HCT116 (cell line): ENCODE results near the gene CD59. TPM values are rescaled to one million over a fixed set of nuclear protein-coding genes. Genes with fewer than 3 reads are reported as not detected.

Experiments used
- ATAC-seq: fragments of 200-7000 bp; cut with Tn5 transposase; 2 replicates; pipeline ENCODE4 v1.9.1; 2020; ENCODE audit warnings: mild to moderate bottlenecking, moderate library complexity
- BruUV-seq: library from RNA; stranded (reverse); fragments of 400-500 nt; replicated peaks from 2 replicates; lab custom pipeline; 2021; lab: Mats Ljungman, UMichigan
- CTCF ChIA-PET: fragments of 300-600 bp; sonication (Branson Sonifier 250); formaldehyde crosslinking; loops from one replicate; lab custom pipeline; 2021; ENCODE audit warnings: antibody characterized with exemption; lab: Charles Lee
- POLR2A ChIA-PET: fragments of 300-600, 350-600 bp; sonication (Branson Sonifier 250); formaldehyde crosslinking; loops from one replicate; lab custom pipeline; 2021; ENCODE audit warnings: antibody characterized with exemption; lab: Charles Lee
- RAD21 ChIA-PET, 2 experiments: fragments of 300-600 bp; sonication (Branson Sonifier 250); formaldehyde crosslinking; loops; one replicate each; lab custom pipeline; 2023; ENCODE audit warnings: low total read pairs in 2 of 2; ENCODE audit not compliant: uncharacterized antibody in 2 of 2, unreplicated experiment in 2 of 2, low non-redundant PET in 1 of 2; lab: Charles Lee
- DNase-seq: peaks from one replicate; pipeline ENCODE4 v3.0.0-alpha.2; 2010; ENCODE audit warnings: low read depth, low spot score
- H2AFZ ChIP-seq: fragments of 200-600 bp; shearing (Covaris generic), sonication (generic); 2 replicates; pipeline ENCODE4 v1.6.1; 2017; ENCODE audit warnings: low read depth, mixed run types, mixed read lengths, antibody characterized with exemption, low read length; ENCODE audit not compliant: poor library complexity, severe bottlenecking
- H3K27ac ChIP-seq: 2 replicates; pipeline ENCODE4 v1.5.1; 2012; ENCODE audit warnings: low read depth, low read length
- H3K27me3 ChIP-seq: fragments of 200-600 bp; sonication (generic); 2 replicates; pipeline ENCODE4 v1.6.1; 2016; ENCODE audit warnings: mixed run types, low read length, mixed read lengths; ENCODE audit not compliant: insufficient read depth
- H3K36me3 ChIP-seq, 2 experiments: fragments of 200-500 bp in 1 of 2; fragments of 200-600 bp in 1 of 2; sonication (Bioruptor generic) in 1 of 2; sonication (generic) in 1 of 2; 2 replicates each; pipeline versions ENCODE4 v1.5.1 to v1.6.1; 2014 to 2016; ENCODE audit warnings: low read length in 2 of 2, inconsistent platforms in 1 of 2, mixed read lengths in 1 of 2, mixed run types in 1 of 2; ENCODE audit not compliant: insufficient read depth in 2 of 2, control insufficient read depth in 1 of 2
- H3K4me1 ChIP-seq, 2 experiments: fragments of 200-600 bp in 1 of 2; sonication (generic) in 1 of 2; 2 replicates each; pipeline versions ENCODE4 v1.5.1 to v1.6.1; 2012 to 2017; ENCODE audit warnings: low read length in 2 of 2, inconsistent platforms in 1 of 2, mild to moderate bottlenecking in 1 of 2, mixed read lengths in 1 of 2, mixed run types in 1 of 2, moderate library complexity in 1 of 2; ENCODE audit not compliant: insufficient read depth in 2 of 2, control insufficient read depth in 1 of 2
- H3K4me2 ChIP-seq: fragments of 200-600 bp; sonication (generic); 2 replicates; pipeline ENCODE4 v1.6.1; 2017; ENCODE audit warnings: mixed run types, low read length, mixed read lengths
- H3K4me3 ChIP-seq, 2 experiments: fragments of 200-600 bp in 1 of 2; sonication (generic) in 1 of 2; replicated peaks in 1 of 2; 2 replicates each; pipeline ENCODE4 v1.5.1; 2011 to 2016; ENCODE audit warnings: low read length in 2 of 2, control low read depth in 1 of 2, low read depth in 1 of 2, mild to moderate bottlenecking in 1 of 2, mixed read lengths in 1 of 2, mixed run types in 1 of 2
- H3K79me2 ChIP-seq: fragments of 200-600 bp; sonication (generic); 2 replicates; pipeline ENCODE4 v1.6.1; 2017; ENCODE audit warnings: mild to moderate bottlenecking, mixed run types, low read length, moderate library complexity, mixed read lengths; ENCODE audit not compliant: insufficient read depth
- H3K9ac ChIP-seq: fragments of 200-600 bp; sonication (generic); 2 replicates; pipeline ENCODE4 v1.6.1; 2016; ENCODE audit warnings: low read length, mixed read lengths
- H3K9me2 ChIP-seq: fragments of 200-600 bp; sonication (generic), shearing (Covaris generic); 2 replicates; pipeline ENCODE4 v1.6.1; 2017; ENCODE audit warnings: mixed run types, mild to moderate bottlenecking, moderate library complexity; ENCODE audit not compliant: insufficient read depth
- H3K9me3 ChIP-seq, 2 experiments: fragments of 200-500 bp in 1 of 2; fragments of 200-600 bp in 1 of 2; sonication (Bioruptor generic) in 1 of 2; sonication (generic) in 1 of 2; 2 replicates each; pipeline ENCODE4 v1.6.1; 2014 to 2017; ENCODE audit warnings: low read length in 2 of 2, mixed read lengths in 2 of 2, inconsistent platforms in 1 of 2, low read depth in 1 of 2, mild to moderate bottlenecking in 1 of 2, mixed run types in 1 of 2, moderate library complexity in 1 of 2; ENCODE audit not compliant: control insufficient read depth in 1 of 2, insufficient read depth in 1 of 2
- H4K20me1 ChIP-seq: fragments of 200-600 bp; sonication (generic), shearing (Covaris generic); 2 replicates; pipeline ENCODE4 v1.6.1; 2017; ENCODE audit warnings: mixed run types, mild to moderate bottlenecking, moderate library complexity; ENCODE audit not compliant: insufficient read depth
- CBX3 ChIP-seq: IDR thresholded peaks from 2 replicates; pipeline ENCODE4 v1.6.1; 2012; ENCODE audit warnings: low read depth
- CEBPB ChIP-seq: IDR thresholded peaks from 2 replicates; pipeline ENCODE4 v1.6.1; 2012; ENCODE audit warnings: low read depth
- CTCF ChIP-seq, 3 experiments: fragments of 200-600 bp in 1 of 3; sonication (generic) in 1 of 3; IDR thresholded peaks in 2 of 3; conservative IDR thresholded peaks in 1 of 3; 2 replicates each; pipeline ENCODE4 v1.5.1; 2012 to 2017; ENCODE audit warnings: low read depth in 2 of 3, low read length in 2 of 3, antibody characterized with exemption in 1 of 3, borderline replicate concordance in 1 of 3, control low read depth in 1 of 3, mild to moderate bottlenecking in 1 of 3, mixed read lengths in 1 of 3, mixed run types in 1 of 3, moderate library complexity in 1 of 3; ENCODE audit not compliant: insufficient read depth in 1 of 3
- EGR1 ChIP-seq: IDR thresholded peaks from 2 replicates; pipeline ENCODE4 v1.6.1; 2012; ENCODE audit warnings: low read depth
- ELF1 ChIP-seq: IDR thresholded peaks from 2 replicates; pipeline ENCODE4 v1.6.1; 2012; ENCODE audit warnings: low read depth, borderline replicate concordance
- EZH2 ChIP-seq: fragments of 200-600 bp; sonication (generic); IDR thresholded peaks from 2 replicates; pipeline ENCODE4 v1.6.1; 2017; ENCODE audit warnings: antibody characterized with exemption, mixed run types
- EZH2phosphoT487 ChIP-seq: fragments of 200-600 bp; IDR thresholded peaks from 2 replicates; pipeline ENCODE4 v1.6.1; 2018; ENCODE audit warnings: antibody characterized with exemption, borderline replicate concordance
- JUND ChIP-seq: IDR thresholded peaks from 2 replicates; pipeline ENCODE4 v1.6.1; 2012
- POLR2A ChIP-seq: IDR thresholded peaks from 2 replicates; pipeline ENCODE4 v1.7.0; 2011; ENCODE audit warnings: borderline replicate concordance; ENCODE audit not compliant: insufficient read depth, insufficient read length; ENCODE audit errors: extremely low read depth
- RAD21 ChIP-seq: IDR thresholded peaks from 2 replicates; pipeline ENCODE4 v1.6.1; 2012; ENCODE audit warnings: low read depth, mild to moderate bottlenecking
- REST ChIP-seq: IDR thresholded peaks from 2 replicates; pipeline ENCODE4 v1.6.1; 2012; ENCODE audit warnings: low read depth
- SIN3A ChIP-seq: IDR thresholded peaks from 2 replicates; pipeline ENCODE4 v1.6.1; 2012; ENCODE audit warnings: low read depth
- TCF7L2 ChIP-seq: IDR thresholded peaks from 2 replicates; pipeline ENCODE4 v1.7.0; 2011; ENCODE audit warnings: borderline replicate concordance, inconsistent platforms; ENCODE audit not compliant: insufficient read depth, insufficient read length; ENCODE audit errors: extremely low read depth
- YY1 ChIP-seq: IDR thresholded peaks from 2 replicates; pipeline ENCODE4 v1.6.1; 2011; ENCODE audit warnings: low read length, low read depth, moderate library complexity, mild to moderate bottlenecking; ENCODE audit not compliant: insufficient replicate concordance; ENCODE audit errors: extremely low read depth
- ZFX ChIP-seq: fragments of 450-650 bp; IDR thresholded peaks from 2 replicates; pipeline ENCODE4 v1.6.1; 2017
- ZNF274 ChIP-seq: fragments of 200-500 bp; sonication (Bioruptor generic); IDR thresholded peaks from 2 replicates; pipeline ENCODE4 v1.6.1; 2014; ENCODE audit warnings: mild to moderate bottlenecking, low read depth, low read length, inconsistent platforms
- intact Hi-C: fragments of 100-400 bp; cut with micrococcal nuclease; formaldehyde crosslinking; loops from 2 replicates; pipeline ENCODE4 v1.10.0; 2022
- total RNA-seq: library from RNA; stranded (reverse); gene quantifications from one replicate; pipeline ENCODE4 v1.2.1, GENCODE V29; 2021; ENCODE audit not compliant: unreplicated experiment
- TF ChIP-seq, protein P1 (sequence below): IDR thresholded peaks from 2 replicates; pipeline ENCODE4 v1.6.1; 2011; ENCODE audit warnings: mild to moderate bottlenecking, low read length, moderate library complexity; ENCODE audit not compliant: insufficient replicate concordance; ENCODE audit errors: extremely low read depth

Gene CD59
- total RNA-seq, 1 experiment from 2014 or later = 122 TPM

DNA sequence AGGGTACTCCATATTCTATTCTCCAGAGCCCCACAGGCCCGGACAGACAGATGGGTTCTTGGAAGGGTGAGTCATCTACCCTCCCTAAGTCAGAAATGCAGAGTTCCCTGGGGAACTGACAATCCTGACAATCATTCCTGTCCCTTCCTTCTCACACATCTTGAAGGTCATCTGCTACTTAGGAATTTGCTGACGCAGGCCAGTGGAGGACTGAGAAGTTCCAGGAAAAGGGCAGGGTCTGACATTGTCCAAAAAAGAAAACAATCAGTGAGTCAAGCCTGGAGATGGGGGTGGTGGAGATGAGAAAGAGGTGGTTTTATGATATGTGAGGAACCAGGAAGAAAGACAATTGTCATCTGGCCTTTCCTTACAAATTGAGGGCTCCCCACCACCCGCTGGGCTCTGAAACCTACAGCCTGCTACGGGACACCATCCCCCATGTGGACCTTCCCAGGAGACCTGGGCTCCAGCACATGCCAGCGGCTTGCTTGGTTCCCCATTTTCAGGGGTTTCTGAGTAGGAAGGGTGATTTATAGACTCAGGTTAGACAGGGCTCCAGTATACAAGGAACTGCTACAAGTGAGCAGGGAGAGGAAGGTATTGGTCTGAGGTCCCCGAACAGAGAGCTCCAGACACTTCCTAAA lies 12.9 kb downstream of the CD59 start (continued):
- TF ChIP-seq, protein P1, sequence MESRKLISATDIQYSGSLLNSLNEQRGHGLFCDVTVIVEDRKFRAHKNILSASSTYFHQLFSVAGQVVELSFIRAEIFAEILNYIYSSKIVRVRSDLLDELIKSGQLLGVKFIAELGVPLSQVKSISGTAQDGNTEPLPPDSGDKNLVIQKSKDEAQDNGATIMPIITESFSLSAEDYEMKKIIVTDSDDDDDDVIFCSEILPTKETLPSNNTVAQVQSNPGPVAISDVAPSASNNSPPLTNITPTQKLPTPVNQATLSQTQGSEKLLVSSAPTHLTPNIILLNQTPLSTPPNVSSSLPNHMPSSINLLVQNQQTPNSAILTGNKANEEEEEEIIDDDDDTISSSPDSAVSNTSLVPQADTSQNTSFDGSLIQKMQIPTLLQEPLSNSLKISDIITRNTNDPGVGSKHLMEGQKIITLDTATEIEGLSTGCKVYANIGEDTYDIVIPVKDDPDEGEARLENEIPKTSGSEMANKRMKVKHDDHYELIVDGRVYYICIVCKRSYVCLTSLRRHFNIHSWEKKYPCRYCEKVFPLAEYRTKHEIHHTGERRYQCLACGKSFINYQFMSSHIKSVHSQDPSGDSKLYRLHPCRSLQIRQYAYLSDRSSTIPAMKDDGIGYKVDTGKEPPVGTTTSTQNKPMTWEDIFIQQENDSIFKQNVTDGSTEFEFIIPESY = no peak
- TF ChIP-seq SIN3A (peak; percentile 58; the same call in 1 of the 2 replicates), YY1 (no peak), POLR2A (no peak), ZNF274 (no peak), EZH2phosphoT487 (no peak), RAD21 (no peak)

GRCh38 chr11:33722590-33723234 lies 13.5 kb downstream of the CD59 start:
- ChIA-PET POLR2A (no interaction called here), CTCF (interaction anchor here (1.3 kb wide), 1 partner anchor 20 kb away, joined by 5 read pairs; no protein-coding TSS in a partner anchor), RAD21 (no interaction called here)
- Histone ChIP-seq H3K4me3 (0 out of 4 replicates have a peak overlapping the region, but pooled peaks of 1 of the 2 experiments have one; percentile 2), H3K27ac (peak overlapping the region; percentile 65; the same call in 1 of the 2 replicates), H3K36me3 (peaks cover 5% of the 10 kb centered on the region in 2 experiments; a peak in 2 of 4 replicates), H3K9me2 (no peaks in the 10 kb centered on the region), H3K4me2 (peak overlapping the region; percentile 70), H4K20me1 (peaks cover 5% of the 10 kb centered on the region; the same call in 1 of the 2 replicates), H3K9me3 (no peaks in the 10 kb centered on the region), H2AFZ (no peak overlapping the region), H3K27me3 (no peaks in the 10 kb centered on the region), H3K79me2 (peaks cover 81% of the 10 kb centered on the region), H3K9ac (peak overlapping the region; percentile 52), H3K4me1 (peaks cover 30 to 46% of the 10 kb centered on the region in 2 experiments)
- no TSS peak for BruUV-seq
- intact Hi-C loops = no loop called here
- DNase-seq (no peak), ATAC-seq (peak; percentile 20; the same call in 1 of the 2 replicates)
- no peak for TF ChIP-seq CTCF (IDR thresholded peaks at IDR 0.05 in 2 of 3, conservative IDR thresholded peaks at IDR 0.05 in 1 of 3; ENCODE audit: borderline replicate concordance in 1 of 3, insufficient read depth in 1 of 3, low read depth in 2 of 3, low read length in 2 of 3)
- no peak for TF ChIP-seq EZH2phosphoT487
- no peak for TF ChIP-seq CBX3
- TF ChIP-seq EGR1 = no peak
- no peak for TF ChIP-seq ZFX
- no peak for TF ChIP-seq REST
- no peak for TF ChIP-seq CEBPB
- TF ChIP-seq EZH2 = no peak
- TF ChIP-seq TCF7L2 = no peak
- no peak for TF ChIP-seq ZNF274
- no peak for TF ChIP-seq JUND
- TF ChIP-seq ELF1 = no peak
